ENCODE results near the gene PPP1R7. TPM values are rescaled to one million over a fixed set of nuclear protein-coding genes. Genes with fewer than 3 reads are reported as not detected.
A peak's percentile ranks its signal among the peaks of the same experiment; 100 is the strongest.

The PPP1R7 gene
- total and polyA plus RNA-seq, 2 donors from 2014 or later: 64.6 to 94.9 TPM

DNA sequence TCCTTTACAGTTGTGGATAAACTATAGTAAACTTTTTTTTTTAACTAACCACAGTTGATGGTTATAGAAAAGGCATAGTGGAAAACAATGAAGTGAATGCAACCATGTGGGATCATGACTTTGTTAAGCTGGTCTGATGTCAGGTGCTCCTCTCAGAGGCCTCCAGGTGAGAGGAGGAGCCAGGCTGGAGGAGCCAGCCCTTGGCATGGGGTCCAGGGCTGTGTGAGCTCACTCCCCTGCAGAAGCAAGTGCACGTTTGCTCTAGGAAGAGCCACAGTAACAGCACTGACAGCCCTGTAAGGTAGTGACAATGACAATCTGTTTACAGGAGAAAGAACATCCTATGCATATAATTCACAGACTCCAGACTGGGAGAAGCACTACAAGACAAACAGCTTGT is 5.7 kb downstream of the PPP1R7 start:
- Histone ChIP-seq H3K27me3 (ENCODE audit: control insufficient read depth, insufficient read depth, low read length) (no peaks in the 10 kb centered on the region), H3K9ac (ENCODE audit: low read length in 3 of 3) (no peak overlapping the region), H3K4me3 (ENCODE audit: low read length in 3 of 3) (no peak overlapping the region), H3K9me3 (ENCODE audit: control insufficient read depth in 2 of 3, insufficient read depth in 1 of 3, low read length in 3 of 3) (no peaks in the 10 kb centered on the region), H3K36me3 (ENCODE audit: control insufficient read depth in 2 of 3, insufficient read depth in 3 of 3, low read length in 3 of 3) (peaks cover 0 to 23% (median 18%) of the 10 kb centered on the region in 3 donors), H3K27ac (ENCODE audit: low read depth in 2 of 2, low read length in 2 of 2) (no peak overlapping the region), H3K4me1 (ENCODE audit: control insufficient read depth in 2 of 3, insufficient read depth in 2 of 3, low read depth in 1 of 3, low read length in 3 of 3) (peaks cover 0 to 9% (median 2%) of the 10 kb centered on the region in 3 donors)
- intact Hi-C loops (cut with DNase I): no loop called here
- peak in 1 of 5 donors; percentile 11 for DNase-seq
- FAIRE-seq: no peak
- TF ChIP-seq, protein P1, sequence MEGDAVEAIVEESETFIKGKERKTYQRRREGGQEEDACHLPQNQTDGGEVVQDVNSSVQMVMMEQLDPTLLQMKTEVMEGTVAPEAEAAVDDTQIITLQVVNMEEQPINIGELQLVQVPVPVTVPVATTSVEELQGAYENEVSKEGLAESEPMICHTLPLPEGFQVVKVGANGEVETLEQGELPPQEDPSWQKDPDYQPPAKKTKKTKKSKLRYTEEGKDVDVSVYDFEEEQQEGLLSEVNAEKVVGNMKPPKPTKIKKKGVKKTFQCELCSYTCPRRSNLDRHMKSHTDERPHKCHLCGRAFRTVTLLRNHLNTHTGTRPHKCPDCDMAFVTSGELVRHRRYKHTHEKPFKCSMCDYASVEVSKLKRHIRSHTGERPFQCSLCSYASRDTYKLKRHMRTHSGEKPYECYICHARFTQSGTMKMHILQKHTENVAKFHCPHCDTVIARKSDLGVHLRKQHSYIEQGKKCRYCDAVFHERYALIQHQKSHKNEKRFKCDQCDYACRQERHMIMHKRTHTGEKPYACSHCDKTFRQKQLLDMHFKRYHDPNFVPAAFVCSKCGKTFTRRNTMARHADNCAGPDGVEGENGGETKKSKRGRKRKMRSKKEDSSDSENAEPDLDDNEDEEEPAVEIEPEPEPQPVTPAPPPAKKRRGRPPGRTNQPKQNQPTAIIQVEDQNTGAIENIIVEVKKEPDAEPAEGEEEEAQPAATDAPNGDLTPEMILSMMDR (IDR thresholded peaks at IDR 0.05; ENCODE audit: borderline replicate concordance, extremely low read depth, insufficient read depth): no peak

DNA sequence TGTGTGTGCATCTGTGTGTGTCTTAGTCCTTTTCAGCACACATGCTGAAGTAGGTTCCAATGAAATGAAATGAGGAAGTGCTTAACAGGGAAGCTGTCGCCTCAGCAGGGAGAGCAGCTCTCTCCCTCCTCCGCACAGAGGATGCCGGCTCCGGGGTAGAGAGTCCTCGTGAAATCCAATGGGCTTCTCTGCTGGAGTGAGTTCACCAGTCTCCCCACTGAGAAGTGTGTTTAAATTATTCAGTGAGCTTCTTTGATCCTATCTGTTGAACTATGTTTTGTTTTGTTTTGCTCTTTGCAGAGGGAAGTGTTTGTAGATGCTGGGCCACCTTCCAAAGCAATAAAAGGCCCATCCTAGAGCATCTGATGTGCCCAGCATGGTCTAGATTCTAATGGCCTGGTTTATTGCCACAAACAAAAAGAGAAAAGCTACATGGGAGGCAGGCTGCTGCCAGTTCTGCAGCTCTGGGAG is 6.7 kb downstream of the PPP1R7 start:
- intact Hi-C loops (cut with DNase I): no loop called here
- peaks cover 0 to 23% (median 18%) of the 10 kb centered on the region in 3 donors for H3K36me3 ChIP-seq (ENCODE audit: control insufficient read depth in 2 of 3, insufficient read depth in 3 of 3, low read length in 3 of 3)

DNA sequence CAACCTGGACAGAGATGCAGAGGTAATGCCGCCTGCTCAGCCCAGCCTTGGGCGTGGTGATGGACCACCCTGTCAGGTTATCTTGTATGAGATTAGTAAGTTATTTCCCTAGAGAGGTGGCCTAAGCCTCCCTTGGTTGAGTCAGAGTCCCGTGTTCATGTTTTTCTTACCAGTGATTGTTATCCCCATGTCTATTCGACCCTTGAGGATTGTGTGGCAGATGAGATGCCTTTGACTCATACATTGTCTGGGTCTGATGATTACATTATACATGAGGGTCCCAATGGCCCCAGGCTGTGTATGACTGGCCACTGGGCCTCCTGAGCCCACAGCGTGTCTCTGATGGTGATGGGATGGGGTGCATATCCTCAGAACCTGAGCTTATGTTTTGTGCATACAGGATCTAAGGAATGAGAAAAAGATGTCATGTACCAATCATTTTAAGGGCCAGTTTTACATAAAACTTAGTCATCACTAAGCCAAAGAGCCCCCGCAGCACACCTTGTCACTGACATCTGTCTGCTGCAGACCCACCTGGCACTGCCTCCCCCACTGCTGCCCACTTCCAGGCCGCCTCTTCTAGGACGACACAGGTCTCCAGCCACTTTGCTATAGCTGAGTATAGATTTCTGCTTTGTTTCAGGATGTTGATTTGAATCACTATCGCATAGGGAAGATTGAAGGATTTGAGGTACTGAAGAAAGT is 7.7 kb downstream of the PPP1R7 start:
- peaks cover 0 to 23% (median 20%) of the 10 kb centered on the region in 3 donors for H3K36me3 ChIP-seq (ENCODE audit: control insufficient read depth in 2 of 3, insufficient read depth in 3 of 3, low read length in 3 of 3)

More for the DNA sequence above, 6.7 kb downstream of the PPP1R7 start:
- H3K27me3 ChIP-seq (ENCODE audit: control insufficient read depth, insufficient read depth, low read length): no peaks in the 10 kb centered on the region
- no peaks in the 10 kb centered on the region for H3K9me3 ChIP-seq (ENCODE audit: control insufficient read depth in 2 of 3, insufficient read depth in 1 of 3, low read length in 3 of 3)
- H3K4me3 ChIP-seq (ENCODE audit: low read length in 3 of 3): no peak overlapping the region
- TF ChIP-seq, protein P1 (IDR thresholded peaks at IDR 0.05; ENCODE audit: borderline replicate concordance, extremely low read depth, insufficient read depth): no peak
- no peak overlapping the region for H3K27ac ChIP-seq (ENCODE audit: low read depth in 2 of 2, low read length in 2 of 2)
- DNase-seq (peak in 1 of 5 donors; percentile 9), FAIRE-seq (no peak)
- H3K9ac ChIP-seq (ENCODE audit: low read length in 3 of 3): no peak overlapping the region
- peaks cover 0 to 2% (median 0%) of the 10 kb centered on the region in 3 donors for H3K4me1 ChIP-seq (ENCODE audit: control insufficient read depth in 2 of 3, insufficient read depth in 2 of 3, low read depth in 1 of 3, low read length in 3 of 3)

More for the DNA sequence above, 7.7 kb downstream of the PPP1R7 start:
- Histone ChIP-seq H3K9ac (ENCODE audit: low read length in 3 of 3) (no peak overlapping the region), H3K9me3 (ENCODE audit: control insufficient read depth in 2 of 3, insufficient read depth in 1 of 3, low read length in 3 of 3) (no peaks in the 10 kb centered on the region), H3K27ac (ENCODE audit: low read depth in 2 of 2, low read length in 2 of 2) (no peak overlapping the region), H3K4me1 (ENCODE audit: control insufficient read depth in 2 of 3, insufficient read depth in 2 of 3, low read depth in 1 of 3, low read length in 3 of 3) (peaks cover 0 to 4% (median 0%) of the 10 kb centered on the region in 3 donors), H3K4me3 (ENCODE audit: low read length in 3 of 3) (no peak overlapping the region), H3K27me3 (ENCODE audit: control insufficient read depth, insufficient read depth, low read length) (no peaks in the 10 kb centered on the region)
- TF ChIP-seq, protein P1 (IDR thresholded peaks at IDR 0.05; ENCODE audit: borderline replicate concordance, extremely low read depth, insufficient read depth): no peak
- FAIRE-seq (no peak), DNase-seq (no peak)
- intact Hi-C loops (cut with DNase I): no loop called here

Data from kidney (tissue), 14 donors.